T-cell (primary cell): ENCODE data around the gene APBB2. TPM values are rescaled to one million over a fixed set of nuclear protein-coding genes. Genes with fewer than 3 reads are reported as not detected.

ENCODE experiments used
- ATAC-seq, 4 experiments: fragments of 200-7000 bp in 3 of 4; fragments of 150-1000 bp in 1 of 4; cut with Tn5 transposase; replicated peaks in 1 of 4; 1 replicate in 3 of 4; 2 replicates in 1 of 4; pipeline ENCODE4 v1.10.0; 2021; ENCODE audit warnings: moderate library complexity in 3 of 4, mild to moderate bottlenecking in 2 of 4, moderate number of reproducible peaks in 1 of 4
- CTCF ChIA-PET, 2 donors: fragments of 300-600 bp; sonication (Branson Sonifier 250); formaldehyde crosslinking; loops; one replicate each; lab custom pipeline; 2022; ENCODE audit warnings: antibody characterized with exemption in 2 of 2; lab: Charles Lee
- POLR2A ChIA-PET, 2 donors: fragments of 300-600 bp; sonication (Branson Sonifier 250); formaldehyde crosslinking; loops; one replicate each; lab custom pipeline; 2022; ENCODE audit warnings: antibody characterized with exemption in 2 of 2; lab: Charles Lee
- DNase-seq, 35 experiments: peaks; one replicate each; pipeline versions ENCODE4 v3.0.0 to v3.0.0-alpha.2; 2013 to 2023
- H3K27ac ChIP-seq: one replicate; pipeline ENCODE4 v1.5.1; 2013; ENCODE audit warnings: low read length
- H3K27me3 ChIP-seq, 2 experiments: replicated peaks in 1 of 2; 1 replicate in 1 of 2; 2 replicates in 1 of 2; pipeline versions ENCODE4 v1.6.1 to v1.7.0; 2013; ENCODE audit warnings: low read length in 1 of 2, mixed read lengths in 1 of 2; ENCODE audit not compliant: control insufficient read depth in 2 of 2, insufficient read depth in 2 of 2; ENCODE audit errors: extremely low read depth in 1 of 2
- H3K36me3 ChIP-seq, 2 donors: 1 replicate in 1 of 2; 2 replicates in 1 of 2; pipeline versions ENCODE4 v1.6.1 to v1.7.0; 2013; ENCODE audit warnings: low read length in 1 of 2; ENCODE audit not compliant: control insufficient read depth in 2 of 2, insufficient read depth in 1 of 2; ENCODE audit errors: extremely low read depth in 1 of 2
- H3K4me1 ChIP-seq, 2 experiments: 1 replicate in 1 of 2; 2 replicates in 1 of 2; pipeline versions ENCODE4 v1.6.1 to v1.7.0; 2013; ENCODE audit warnings: low read length in 2 of 2, mixed read lengths in 1 of 2; ENCODE audit not compliant: insufficient read depth in 2 of 2, control insufficient read depth in 1 of 2; ENCODE audit errors: extremely low read depth in 1 of 2
- H3K4me3 ChIP-seq, 2 donors: 1 replicate in 1 of 2; 2 replicates in 1 of 2; pipeline versions ENCODE4 v1.5.1 to v1.7.0; 2013; ENCODE audit warnings: mild to moderate bottlenecking in 2 of 2, low read length in 1 of 2, moderate library complexity in 1 of 2; ENCODE audit not compliant: control insufficient read depth in 1 of 2; ENCODE audit errors: extremely low read depth in 1 of 2
- H3K9me3 ChIP-seq: 2 replicates; pipeline ENCODE4 v1.7.0; 2013
- H3K27ac Mint-ChIP-seq, 2 donors: one replicate each; pipeline ENCODE4 v1.8.0; 2020 to 2021; ENCODE audit warnings: mild to moderate bottlenecking in 2 of 2, mixed read lengths in 2 of 2
- H3K27me3 Mint-ChIP-seq, 2 donors: one replicate each; pipeline ENCODE4 v1.8.0; 2021 to 2022; ENCODE audit warnings: mixed read lengths in 2 of 2
- H3K36me3 Mint-ChIP-seq: one replicate; pipeline ENCODE4 v1.8.0; 2021; ENCODE audit warnings: mixed read lengths
- H3K4me1 Mint-ChIP-seq, 3 donors: one replicate each; pipeline ENCODE4 v1.8.0; 2020 to 2022; ENCODE audit warnings: mixed read lengths in 3 of 3, mild to moderate bottlenecking in 1 of 3
- H3K4me3 Mint-ChIP-seq, 3 donors: one replicate each; pipeline ENCODE4 v1.8.0; 2020 to 2022; ENCODE audit warnings: mild to moderate bottlenecking in 3 of 3, mixed read lengths in 3 of 3, moderate library complexity in 3 of 3
- H3K9me3 Mint-ChIP-seq, 3 donors: one replicate each; pipeline ENCODE4 v1.8.0; 2020 to 2022; ENCODE audit warnings: mixed read lengths in 3 of 3
- WGBS: methylation state at CpG from one replicate; pipeline ENCODE4 v1.1.5; 2013; ENCODE audit warnings: missing lambda C conversion rate; ENCODE audit not compliant: insufficient coverage; 5-methylcytosine and 5-hydroxymethylcytosine counted together
- total RNA-seq, 35 experiments: library from RNA in 6 of 35; stranded (reverse) in 6 of 35; fragments of 120-200 nt in 1 of 35; gene quantifications; one replicate each; pipeline versions ENCODE4 v1.2.1 to v1.2.4 and lab custom pipeline; 2013 to 2026

Gene APBB2
- total RNA-seq, 5 donors from 2014 or later (not counting 1 experiment from before 2014, with no cell fraction given), result 0.23 to 1.6 (median 0.70) TPM

- H3K27me3 ChIP-seq, result no peaks in the 10 kb centered on the region
- Mint-ChIP-seq H3K4me1 (no peaks in the 10 kb centered on the region), H3K27me3 (peaks cover 2 to 4% of the 10 kb centered on the region in 2 donors), H3K4me3 (no peak overlapping the region), H3K9me3 (no peaks in the 10 kb centered on the region), H3K36me3 (no peaks in the 10 kb centered on the region), H3K27ac (no peak overlapping the region)
- H3K4me1 ChIP-seq, result no peaks in the 10 kb centered on the region
- no peak overlapping the region for H3K27ac ChIP-seq
- H3K9me3 ChIP-seq, result no peaks in the 10 kb centered on the region
- ChIA-PET CTCF (no interaction called here), POLR2A (no interaction called here)
- no peak overlapping the region for H3K4me3 ChIP-seq
- no peaks in the 10 kb centered on the region for H3K36me3 ChIP-seq
- ATAC-seq (no peak), DNase-seq (no peak)
- 63% methylated on average over 1 of the region's 6 CpGs for WGBS
Measured at GRCh38 chr4:41143311-41144039, 70.9 kb downstream of the APBB2 start.

- Histone ChIP-seq H3K27ac (no peak overlapping the region), H3K4me3 (no peak overlapping the region), H3K4me1 (no peaks in the 10 kb centered on the region), H3K36me3 (no peaks in the 10 kb centered on the region), H3K9me3 (no peaks in the 10 kb centered on the region), H3K27me3 (no peaks in the 10 kb centered on the region)
- peaks cover 0 to 2% of the 10 kb centered on the region in 2 donors for H3K27me3 Mint-ChIP-seq
- H3K27ac Mint-ChIP-seq, result no peak overlapping the region
- DNase-seq (no peak), ATAC-seq (no peak)
- no peaks in the 10 kb centered on the region for H3K4me1 Mint-ChIP-seq
- H3K9me3 Mint-ChIP-seq, result no peaks in the 10 kb centered on the region
- ChIA-PET POLR2A (no interaction called here), CTCF (no interaction called here)
- no peak overlapping the region for H3K4me3 Mint-ChIP-seq
- 88% methylated on average over 4 of the region's 10 CpGs for WGBS
- no peaks in the 10 kb centered on the region for H3K36me3 Mint-ChIP-seq
Measured at GRCh38 chr4:41142376-41143310, 71.7 kb downstream of the APBB2 start.

GRCh38 chr4:41141900-41142299, 72.4 kb downstream of the APBB2 start:
- no peak overlapping the region for H3K4me3 ChIP-seq
- H3K36me3 Mint-ChIP-seq, result no peaks in the 10 kb centered on the region
- ATAC-seq, result no peak
- H3K9me3 Mint-ChIP-seq, result peaks cover 0 to 5% (median 0%) of the 10 kb centered on the region in 3 donors
- no CpG with 5 or more reads among the region's 1 CpG for WGBS
- H3K9me3 ChIP-seq, result no peaks in the 10 kb centered on the region
- H3K27ac Mint-ChIP-seq, result no peak overlapping the region
- CTCF ChIA-PET, result no interaction called here
- H3K36me3 ChIP-seq, result no peaks in the 10 kb centered on the region
- H3K4me1 Mint-ChIP-seq, result no peaks in the 10 kb centered on the region
- no peak overlapping the region for H3K4me3 Mint-ChIP-seq
- no peaks in the 10 kb centered on the region for H3K27me3 ChIP-seq
- no peak overlapping the region for H3K27ac ChIP-seq
- H3K4me1 ChIP-seq, result no peaks in the 10 kb centered on the region
- POLR2A ChIA-PET, result no interaction called here
- H3K27me3 Mint-ChIP-seq, result peaks cover 0 to 2% of the 10 kb centered on the region in 2 donors
- no peak for DNase-seq

GRCh38 chr4:41140410-41140809, 73.9 kb downstream of the APBB2 start:
- Mint-ChIP-seq H3K36me3 (no peaks in the 10 kb centered on the region), H3K4me3 (no peak overlapping the region), H3K4me1 (no peaks in the 10 kb centered on the region), H3K27ac (no peak overlapping the region), H3K9me3 (peaks cover 0 to 5% (median 0%) of the 10 kb centered on the region in 3 donors), H3K27me3 (peaks cover 0 to 2% of the 10 kb centered on the region in 2 donors)
- no peaks in the 10 kb centered on the region for H3K36me3 ChIP-seq
- no peak overlapping the region for H3K27ac ChIP-seq
- ATAC-seq (no peak), DNase-seq (no peak)
- WGBS, result 80% methylated on average over 6 of the region's 6 CpGs
- no peaks in the 10 kb centered on the region for H3K4me1 ChIP-seq
- no peaks in the 10 kb centered on the region for H3K27me3 ChIP-seq
- no peaks in the 10 kb centered on the region for H3K9me3 ChIP-seq
- ChIA-PET POLR2A (no interaction called here), CTCF (no interaction called here)
- H3K4me3 ChIP-seq, result no peak overlapping the region

GRCh38 chr4:41137879-41138278, 76.5 kb downstream of the APBB2 start:
- no peak overlapping the region for H3K27ac ChIP-seq
- H3K27me3 ChIP-seq, result no peaks in the 10 kb centered on the region
- DNase-seq (no peak), ATAC-seq (no peak)
- no peak overlapping the region for H3K27ac Mint-ChIP-seq
- H3K4me3 ChIP-seq, result no peak overlapping the region
- no peaks in the 10 kb centered on the region for H3K9me3 ChIP-seq
- 85% methylated on average over 4 of the region's 7 CpGs for WGBS
- no peaks in the 10 kb centered on the region for H3K36me3 ChIP-seq
- ChIA-PET POLR2A (no interaction called here), CTCF (no interaction called here)
- H3K27me3 Mint-ChIP-seq, result peaks cover 0 to 1% of the 10 kb centered on the region in 2 donors
- H3K9me3 Mint-ChIP-seq, result peaks cover 0 to 5% (median 0%) of the 10 kb centered on the region in 3 donors
- H3K4me1 ChIP-seq, result no peaks in the 10 kb centered on the region
- no peaks in the 10 kb centered on the region for H3K36me3 Mint-ChIP-seq
- H3K4me3 Mint-ChIP-seq, result no peak overlapping the region
- H3K4me1 Mint-ChIP-seq, result no peaks in the 10 kb centered on the region

- no peaks in the 10 kb centered on the region for H3K4me1 Mint-ChIP-seq
- ChIA-PET POLR2A (no interaction called here), CTCF (no interaction called here)
- H3K27me3 ChIP-seq, result no peaks in the 10 kb centered on the region
- no peak overlapping the region for H3K27ac Mint-ChIP-seq
- no peak overlapping the region for H3K4me3 Mint-ChIP-seq
- WGBS, result 91% methylated on average over 3 of the region's 3 CpGs
- H3K27ac ChIP-seq, result no peak overlapping the region
- H3K36me3 ChIP-seq, result no peaks in the 10 kb centered on the region
- ATAC-seq (no peak), DNase-seq (no peak)
- H3K4me3 ChIP-seq, result no peak overlapping the region
- peaks cover 0 to 3% of the 10 kb centered on the region in 2 donors for H3K27me3 Mint-ChIP-seq
- H3K9me3 Mint-ChIP-seq, result peaks cover 0 to 5% (median 0%) of the 10 kb centered on the region in 3 donors
- no peaks in the 10 kb centered on the region for H3K9me3 ChIP-seq
- H3K36me3 Mint-ChIP-seq, result no peaks in the 10 kb centered on the region
- H3K4me1 ChIP-seq, result no peaks in the 10 kb centered on the region
Measured at GRCh38 chr4:41136456-41136855, 77.9 kb downstream of the APBB2 start.
